GM12875 (cell line): ENCODE results near the gene ARHGAP28.

Experiments used
- H3K4me3 ChIP-seq: one replicate; pipeline ENCODE4 v1.5.1; 2011; ENCODE audit warnings: low read depth, low read length, control low read depth
- CTCF ChIP-seq: IDR thresholded peaks from 2 replicates; pipeline ENCODE4 v1.5.1; 2011; ENCODE audit warnings: low read depth, mild to moderate bottlenecking, control low read depth, inconsistent platforms, low read length, moderate library complexity, borderline replicate concordance; ENCODE audit not compliant: insufficient read depth

ARHGAP28 gene

GRCh38 chr18:6939972-6940371 is 210.5 kb downstream of the ARHGAP28 start:
- TF ChIP-seq CTCF, result no peak
- H3K4me3 ChIP-seq, result no peak overlapping the region

DNA sequence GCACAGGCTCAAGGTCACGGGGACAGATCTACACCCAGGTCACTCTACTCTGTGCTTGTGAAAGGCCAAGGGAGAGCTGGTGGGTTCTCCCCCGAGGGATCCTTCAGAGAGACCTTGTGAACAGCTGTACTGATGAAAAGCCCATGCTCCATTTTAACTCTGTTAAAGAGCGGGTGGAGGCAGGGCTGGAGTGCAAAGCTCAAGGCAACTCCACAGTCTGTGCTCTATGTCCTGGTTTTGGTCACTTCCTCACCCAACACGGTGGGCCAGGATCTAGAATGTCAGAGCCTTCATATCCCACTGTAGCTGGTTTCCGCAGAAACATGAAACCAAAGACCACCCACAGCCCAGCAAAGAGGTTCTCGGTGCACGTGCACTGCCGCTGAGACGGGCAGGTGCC is 210.9 kb downstream of the ARHGAP28 start:
- no peak for TF ChIP-seq CTCF
- no peak overlapping the region for H3K4me3 ChIP-seq

DNA sequence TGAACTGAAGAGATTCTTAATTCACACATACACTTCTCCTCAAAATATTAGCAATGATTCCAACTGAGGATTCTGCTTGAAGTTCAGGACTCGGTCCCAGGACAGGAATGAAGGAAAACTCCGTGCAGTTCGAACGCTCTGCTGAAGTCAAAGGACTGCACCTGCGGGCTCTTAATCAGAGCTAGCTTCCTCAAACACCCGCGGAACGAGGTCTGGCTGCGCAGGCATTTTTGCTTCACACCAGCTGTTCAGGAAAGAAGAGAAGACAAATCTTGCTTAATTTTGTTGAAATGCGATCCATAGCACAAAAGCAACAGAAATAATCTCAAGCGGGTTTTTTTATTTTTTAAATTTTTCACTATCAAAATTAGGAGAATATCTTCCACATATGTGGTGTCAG is 212.5 kb downstream of the ARHGAP28 start:
- H3K4me3 ChIP-seq, result no peak overlapping the region
- TF ChIP-seq CTCF, result no peak

DNA sequence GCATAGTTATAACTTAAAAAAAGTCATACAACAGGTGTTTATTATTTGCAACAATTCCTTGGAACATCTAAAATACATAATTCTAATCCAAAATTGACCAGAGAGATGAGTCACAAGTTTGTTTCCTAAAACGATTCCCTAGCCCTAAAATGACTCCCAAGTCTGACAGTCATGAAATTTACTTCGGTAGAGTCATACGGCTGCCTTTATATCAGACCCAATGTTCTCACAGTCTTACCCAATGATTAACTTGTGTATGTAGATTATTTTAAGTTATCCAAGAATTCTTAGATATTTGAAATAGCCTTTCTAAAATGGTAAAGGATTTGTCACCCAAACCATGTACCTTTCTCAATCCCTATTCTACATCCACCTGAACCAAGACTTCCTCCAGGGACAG is 213.2 kb downstream of the ARHGAP28 start:
- TF ChIP-seq CTCF, result no peak

GRCh38 chr18:6943143-6943542 is 213.6 kb downstream of the ARHGAP28 start:
- H3K4me3 ChIP-seq, result no peak overlapping the region
- TF ChIP-seq CTCF, result no peak

More for the DNA sequence above, 213.2 kb downstream of the ARHGAP28 start:
- no peak overlapping the region for H3K4me3 ChIP-seq

DNA sequence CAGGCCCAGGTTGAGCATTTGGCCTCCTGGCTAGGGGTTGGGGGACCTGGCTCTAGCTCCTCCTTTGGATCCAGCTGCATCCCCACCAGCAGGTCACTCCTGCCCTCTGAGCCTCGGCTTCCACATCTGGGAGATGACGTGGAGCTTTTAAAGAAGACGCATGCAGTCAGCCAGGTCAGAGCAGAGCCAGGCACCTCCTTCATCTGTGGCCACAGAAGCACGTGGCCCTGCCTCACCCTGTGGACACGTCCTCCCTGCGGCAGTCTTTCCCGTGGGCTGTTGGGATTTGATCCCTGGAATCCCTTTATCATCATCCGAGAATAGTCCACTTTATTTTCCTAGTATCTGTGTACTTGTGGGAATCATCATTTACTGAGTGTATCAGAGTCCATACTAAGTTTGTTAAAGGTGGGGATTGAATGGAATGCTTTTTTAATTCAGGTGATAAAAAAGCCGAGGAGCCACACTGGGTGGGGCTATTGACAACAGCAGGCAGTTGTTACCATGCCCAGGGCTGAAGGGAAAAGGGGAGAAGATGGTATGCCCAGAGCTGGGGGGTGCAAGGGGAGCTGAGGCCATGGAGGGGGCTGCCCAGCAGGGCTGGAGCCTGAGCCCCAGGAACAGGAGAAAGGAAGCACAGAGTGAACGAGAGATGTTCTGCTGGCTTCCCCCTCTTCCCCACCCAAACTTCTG is 218.0 kb downstream of the ARHGAP28 start:
- H3K4me3 ChIP-seq, result no peak overlapping the region
- TF ChIP-seq CTCF, result no peak

DNA sequence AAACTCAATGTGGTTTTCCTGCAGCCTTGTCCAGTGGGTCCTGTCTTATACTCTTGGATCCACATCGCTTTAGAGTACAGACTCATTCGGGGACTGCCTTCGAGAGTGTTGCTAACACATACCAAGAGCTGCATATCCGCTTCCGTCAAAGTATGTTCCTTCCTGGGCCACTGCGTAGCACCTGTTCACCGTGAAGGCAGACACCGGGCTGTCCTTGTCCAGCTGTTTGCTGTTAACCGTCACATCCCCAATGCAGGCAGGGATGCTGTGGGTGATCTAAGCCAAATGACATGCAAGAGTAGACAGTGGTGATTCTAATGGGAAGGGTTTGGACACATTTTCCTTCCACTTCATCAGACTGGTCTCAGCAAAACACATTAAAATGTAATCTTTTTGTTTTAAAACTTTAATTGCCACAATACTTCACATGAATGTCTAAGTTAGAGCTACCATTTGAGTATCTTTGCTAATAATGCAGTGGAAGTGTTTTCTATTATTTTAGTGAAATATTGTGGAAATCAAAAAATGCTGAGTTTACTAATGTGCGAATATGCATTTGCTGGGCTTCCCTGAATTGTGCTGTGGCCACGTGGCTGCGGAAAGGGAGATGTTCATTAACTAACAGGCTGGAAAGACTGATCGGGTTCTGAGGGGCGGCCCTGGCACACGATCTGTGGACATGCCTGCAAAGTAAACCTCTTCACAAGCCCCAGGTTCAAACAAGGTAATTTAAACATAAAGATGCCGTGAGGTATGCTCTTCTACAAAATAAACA is 219.0 kb downstream of the ARHGAP28 start:
- H3K4me3 ChIP-seq, result no peak overlapping the region
- no peak for TF ChIP-seq CTCF
